GM19193 (cell line): ENCODE data around the gene EYA3.

ENCODE experiments used
- POLR2A ChIP-seq: IDR thresholded peaks from 4 replicates; pipeline ENCODE4 v1.6.1; 2011; ENCODE audit not compliant: insufficient read depth, insufficient read length; ENCODE audit errors: extremely low read depth

The EYA3 gene

GRCh38 chr1:28097100-28097472 lies 8.7 kb upstream of the EYA3 start:
- no peak for TF ChIP-seq POLR2A

DNA sequence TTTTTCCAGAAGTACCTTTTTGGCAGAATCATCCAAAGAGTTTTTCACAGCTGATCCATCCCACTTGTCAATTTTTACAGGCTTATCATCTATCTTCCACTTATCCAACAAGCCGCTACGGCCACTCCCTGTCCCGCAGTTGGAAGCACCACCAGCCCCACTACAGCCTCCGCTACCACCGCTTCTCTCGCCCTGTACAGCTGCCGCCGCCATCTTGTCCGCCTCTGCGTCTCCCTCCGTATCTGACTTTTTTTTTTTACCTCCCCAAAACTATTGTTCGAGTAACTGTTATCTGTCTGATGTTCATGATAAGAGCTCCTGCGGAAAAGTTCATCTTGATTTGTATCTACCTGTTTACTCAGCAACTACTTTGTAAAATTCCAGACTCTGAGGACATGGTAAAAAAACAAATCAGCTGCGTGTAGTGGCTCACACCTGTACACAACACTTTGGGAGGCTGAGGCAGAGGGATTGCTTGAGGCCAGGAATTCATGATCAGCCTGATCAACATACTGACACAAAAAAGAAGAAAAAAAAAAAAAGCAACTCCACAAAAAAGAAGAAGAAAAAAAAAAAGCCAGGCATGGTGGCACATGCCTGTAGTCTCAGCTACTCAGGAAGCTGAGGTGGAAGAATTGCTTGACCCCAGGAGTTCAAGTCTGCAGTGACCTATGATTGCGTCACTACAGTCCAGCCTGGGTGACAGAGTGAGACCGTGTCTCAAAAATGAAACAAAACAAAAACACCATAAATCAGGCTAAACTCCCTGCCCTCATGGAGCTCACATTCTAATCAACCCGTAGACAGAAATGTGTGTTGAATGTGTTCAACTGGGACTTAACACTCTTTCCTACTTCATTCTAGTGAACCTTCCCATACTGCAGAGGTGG lies 8.0 kb upstream of the EYA3 start:
- TF ChIP-seq POLR2A: no peak

- TF ChIP-seq POLR2A: no peak
Measured at GRCh38 chr1:28091043-28091781, 2.8 kb upstream of the EYA3 start.

- no peak for TF ChIP-seq POLR2A
Measured at GRCh38 chr1:28087614-28088167, 719 bp downstream of the EYA3 start.

GRCh38 chr1:28086651-28087050 lies 1.8 kb downstream of the EYA3 start:
- TF ChIP-seq POLR2A: no peak

DNA sequence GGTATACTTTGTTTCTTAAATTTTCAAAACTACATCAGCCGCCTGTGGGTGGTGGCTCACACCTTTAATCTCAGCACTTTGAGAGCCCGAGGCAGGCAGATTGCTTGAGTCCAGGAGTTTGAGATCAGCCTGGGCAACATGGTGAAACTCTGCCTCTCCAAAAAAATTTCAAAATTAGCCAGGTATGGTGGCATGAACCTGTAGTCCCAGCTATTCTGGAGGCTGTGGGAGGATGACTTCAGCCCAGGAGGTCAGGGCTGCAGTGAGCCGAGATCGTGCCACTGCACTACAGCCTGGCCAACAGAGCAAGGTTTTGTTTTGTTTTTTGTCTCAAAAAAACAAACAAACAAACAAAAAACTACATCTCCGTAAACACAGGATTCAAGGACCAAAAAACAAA lies 3.3 kb downstream of the EYA3 start:
- no peak for TF ChIP-seq POLR2A

- TF ChIP-seq POLR2A: no peak
Measured at GRCh38 chr1:28083876-28084275, 4.5 kb downstream of the EYA3 start.

GRCh38 chr1:28078680-28079626 lies 9.5 kb downstream of the EYA3 start:
- no peak for TF ChIP-seq POLR2A

DNA sequence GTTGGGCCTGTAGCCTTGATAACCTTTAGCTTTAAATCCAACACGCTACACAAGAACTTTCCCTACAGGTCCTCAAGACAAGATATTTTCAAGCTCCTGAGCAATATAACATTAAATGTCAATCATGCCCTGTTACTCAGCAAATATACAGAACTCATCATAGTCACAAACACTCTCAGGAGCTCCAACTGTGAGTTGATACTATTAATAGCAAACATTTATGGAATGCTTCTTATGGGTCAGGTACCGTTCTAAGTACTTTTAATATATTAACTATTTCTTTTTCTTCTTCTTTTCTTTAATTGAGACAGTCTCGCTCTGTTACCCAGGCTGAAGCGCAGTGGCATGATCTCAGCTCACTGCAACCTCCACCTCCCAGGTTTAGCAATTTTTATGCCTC lies 10.1 kb downstream of the EYA3 start:
- no peak for TF ChIP-seq POLR2A

- no peak for TF ChIP-seq POLR2A
Measured at GRCh38 chr1:28074892-28075511, 13.4 kb downstream of the EYA3 start.

DNA sequence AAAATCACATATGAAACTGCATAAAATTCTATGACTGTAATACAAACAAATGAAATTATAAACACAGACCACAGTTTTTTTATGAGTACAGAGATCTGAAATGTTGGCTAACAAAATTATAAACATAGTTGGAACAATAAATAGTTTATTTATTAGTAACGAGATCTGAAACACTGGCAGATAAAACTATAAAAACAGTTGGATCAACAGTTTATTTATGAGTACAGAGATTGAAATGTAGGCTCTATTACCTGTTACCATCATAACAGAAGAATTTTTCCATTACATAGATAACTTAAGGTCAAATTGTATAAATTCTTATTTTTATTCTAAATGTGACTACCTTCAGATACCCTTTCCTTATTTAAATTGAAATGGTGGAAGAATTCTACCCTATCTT lies 14.5 kb downstream of the EYA3 start:
- TF ChIP-seq POLR2A: no peak

- TF ChIP-seq POLR2A: no peak
Measured at GRCh38 chr1:28071813-28072212, 16.6 kb downstream of the EYA3 start.

- TF ChIP-seq POLR2A: no peak
Measured at GRCh38 chr1:28070725-28071593, 17.5 kb downstream of the EYA3 start.

- no peak for TF ChIP-seq POLR2A
Measured at GRCh38 chr1:28067523-28068090, 20.8 kb downstream of the EYA3 start.
